KBM-7 (cell line): ENCODE results near the gene CCDC167.
A peak's percentile ranks its signal among the peaks of the same experiment; 100 is the strongest.

Experiments
- DNase-seq: peaks from one replicate; pipeline ENCODE4 v3.0.0-alpha.2; 2015
- in situ Hi-C: fragments of 300-500 bp; cut with MboI; formaldehyde crosslinking; loops from 2 replicates; pipeline ENCODE4 v1.14.3; 2020; ENCODE audit warnings: low sequenced_read_pairs, low pct_unique_long_range_greater_than_20kb, mixed read lengths

CCDC167 gene

DNA sequence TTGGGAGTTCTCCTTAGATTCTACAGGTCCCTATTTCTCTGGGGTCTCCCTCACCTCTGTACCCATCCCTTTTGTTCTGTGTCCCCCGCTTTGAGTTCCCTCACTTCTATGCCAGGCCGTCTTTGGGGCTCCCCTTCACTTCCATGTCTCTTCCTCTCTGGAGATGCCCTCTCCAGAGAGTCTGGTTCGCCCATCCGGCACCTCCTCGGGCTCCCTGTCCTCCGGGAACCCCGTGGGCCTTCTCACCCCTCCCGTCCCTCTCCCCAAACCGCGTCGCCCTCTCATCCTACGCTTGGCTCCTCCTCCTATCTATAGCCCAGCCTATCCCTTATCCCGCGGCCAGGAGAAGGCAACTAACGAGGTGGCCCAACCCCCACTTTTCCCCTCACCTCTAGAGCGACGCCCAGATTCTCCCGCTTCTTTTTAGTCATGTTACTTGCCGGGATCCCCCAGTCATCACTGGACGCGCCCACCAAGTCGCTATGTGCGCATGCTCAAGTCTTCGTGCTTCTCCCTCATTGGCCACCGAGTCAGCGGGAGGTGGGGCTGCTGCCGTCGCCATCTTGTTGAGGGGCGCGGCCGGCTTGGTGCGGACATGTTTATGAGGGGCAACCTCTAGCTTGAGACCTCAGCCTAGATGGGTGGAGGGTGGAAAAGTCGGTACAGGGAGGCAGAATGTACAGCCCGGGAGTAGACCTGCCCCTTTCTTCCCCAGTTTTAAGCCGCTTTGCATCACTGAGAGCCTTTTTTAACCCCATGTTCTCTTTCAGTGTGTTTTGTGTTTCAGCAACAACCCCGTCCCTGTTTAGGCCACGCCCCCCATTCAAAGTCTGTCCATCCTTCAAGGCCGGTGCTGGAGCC, at the start of gene CCDC167:
CCDC167 (minus strand) TSS at position 461 of the 861 bp plus-strand sequence; CDS start at position 431, 30 bp downstream.
- in situ Hi-C loops, result no loop called here
- DNase-seq, result peak; percentile 97

DNA sequence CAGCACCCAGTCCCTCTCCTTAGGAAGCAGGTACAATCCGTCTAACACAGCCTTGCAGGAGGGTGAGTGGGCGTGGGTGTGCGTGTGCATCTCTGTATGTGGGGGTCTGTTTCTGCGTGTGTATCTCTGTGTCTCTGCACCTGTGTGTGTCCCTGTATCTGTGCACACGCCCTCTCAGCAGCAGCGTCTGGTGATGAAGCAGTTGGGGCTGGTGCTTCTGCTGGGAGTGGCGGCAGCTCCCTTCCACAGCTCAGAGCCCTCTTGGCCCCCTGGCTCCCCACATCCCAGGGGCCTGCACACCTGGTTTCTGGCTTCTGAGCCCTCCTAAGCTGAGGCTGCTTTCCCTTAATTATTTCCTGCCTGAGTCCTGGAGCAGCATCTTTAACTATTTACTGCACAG, 49.5 kb upstream of the CCDC167 start:
- no peak for DNase-seq
- in situ Hi-C loops, result no loop called here

- in situ Hi-C loops, result no loop called here
- DNase-seq, result no peak
These were observed 48.5 kb upstream of the CCDC167 start for GRCh38 chr6:37548067-37548674.

DNA sequence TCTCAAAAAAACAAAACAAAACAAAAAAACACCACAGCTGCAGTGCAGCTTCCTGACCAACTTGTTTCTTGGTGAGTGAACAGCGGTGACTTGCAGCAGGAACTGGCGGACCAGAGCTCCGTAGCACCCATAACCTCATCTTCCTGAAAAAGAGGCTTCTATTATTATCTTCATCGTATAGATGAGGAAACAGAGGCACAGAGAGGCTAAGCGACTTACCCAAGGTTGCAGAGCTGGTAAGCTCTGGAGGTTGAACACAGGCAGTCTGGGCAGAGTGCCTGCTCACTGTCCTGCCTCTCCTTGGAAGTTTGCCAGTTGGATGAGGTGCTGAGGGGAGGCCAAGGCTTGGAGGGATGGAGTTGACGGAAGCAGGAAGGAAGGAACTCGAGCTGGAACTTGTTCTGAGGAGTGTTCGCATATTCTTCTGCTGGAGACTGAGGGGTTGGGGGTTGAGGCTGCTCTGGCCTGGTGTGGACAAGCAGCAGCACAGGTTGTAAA, 47.9 kb upstream of the CCDC167 start:
- no peak for DNase-seq
- in situ Hi-C loops, result no loop called here

GRCh38 chr6:37546141-37546871, 46.6 kb upstream of the CCDC167 start:
- in situ Hi-C loops, result no loop called here
- DNase-seq, result no peak

DNA sequence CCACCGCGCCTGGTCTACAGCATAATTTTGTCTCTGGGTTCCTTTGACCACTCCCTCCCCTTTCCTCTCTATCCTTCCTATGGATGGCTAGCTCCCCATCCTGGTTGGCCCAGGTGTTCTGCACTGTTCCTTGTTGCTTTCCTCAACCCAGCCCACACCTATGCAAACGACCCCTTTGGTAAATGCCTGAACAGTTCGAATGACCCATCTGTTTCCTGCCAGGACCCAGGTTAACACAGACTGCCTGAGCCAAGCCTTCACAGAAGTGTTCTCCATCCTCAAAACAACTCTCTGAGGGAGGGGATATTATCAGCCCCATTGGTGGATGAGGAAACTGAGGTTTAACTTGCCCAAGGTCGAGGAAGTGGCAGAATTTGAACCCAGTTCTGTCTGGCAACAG, 44.8 kb upstream of the CCDC167 start:
- DNase-seq, result no peak
- in situ Hi-C loops, result no loop called here

DNA sequence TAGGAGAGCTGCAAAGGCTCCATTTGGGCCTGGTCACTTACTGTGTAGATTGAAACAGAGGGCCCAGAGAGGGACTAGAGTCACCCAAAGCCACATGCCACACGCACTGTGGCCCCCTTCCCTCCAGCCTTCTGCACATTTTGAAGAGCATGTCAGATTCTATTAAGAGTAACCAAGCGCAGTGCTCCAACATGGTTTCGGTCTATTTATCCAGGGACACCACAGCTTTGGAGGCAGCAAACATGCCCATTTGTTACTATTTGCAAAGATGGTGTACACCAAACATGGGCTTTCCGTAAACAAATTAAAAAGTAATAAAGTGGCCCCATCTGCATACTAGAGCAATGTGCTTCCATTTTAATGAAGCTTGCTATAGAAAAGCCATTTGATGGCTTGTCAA, 43.7 kb upstream of the CCDC167 start:
- no peak for DNase-seq
- in situ Hi-C loops, result no loop called here

DNA sequence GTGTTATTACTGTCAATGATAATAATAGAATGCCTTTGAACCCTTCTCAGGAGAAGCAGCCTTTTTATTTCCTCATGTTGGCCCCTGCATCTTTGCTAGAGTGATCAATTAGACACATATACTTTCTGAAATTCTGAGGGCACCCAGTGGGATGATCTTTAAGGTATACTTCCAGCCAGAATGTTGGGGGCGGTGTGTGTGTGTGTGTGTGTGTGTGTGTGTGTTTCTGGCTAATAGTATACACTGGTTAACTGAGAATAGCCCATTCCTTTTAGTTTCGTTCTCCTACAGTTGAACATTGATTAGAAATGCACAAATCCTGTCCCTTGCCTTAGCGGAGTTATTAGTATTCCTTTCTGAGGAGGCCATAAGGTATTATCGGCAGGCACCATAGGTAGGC, 41.7 kb upstream of the CCDC167 start:
- in situ Hi-C loops, result no loop called here
- no peak for DNase-seq

GRCh38 chr6:37540390-37540789, 40.7 kb upstream of the CCDC167 start:
- DNase-seq, result no peak
- in situ Hi-C loops, result no loop called here

DNA sequence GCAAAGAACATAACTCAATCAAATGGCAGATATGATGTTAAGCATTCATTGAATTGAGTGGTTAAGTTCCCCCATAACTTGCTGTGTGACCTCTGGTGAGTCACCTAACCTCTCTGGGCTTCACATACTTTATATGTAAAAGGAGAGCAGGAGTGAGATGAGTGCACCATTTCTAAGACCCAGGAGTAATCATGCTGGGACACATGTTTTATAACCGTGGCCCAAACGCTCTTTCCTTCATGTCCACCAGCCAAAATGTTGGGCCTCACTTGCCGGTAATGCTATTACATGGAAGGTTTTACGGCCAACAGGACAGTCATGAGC, 40.3 kb upstream of the CCDC167 start:
- no peak for DNase-seq
- in situ Hi-C loops, result no loop called here

DNA sequence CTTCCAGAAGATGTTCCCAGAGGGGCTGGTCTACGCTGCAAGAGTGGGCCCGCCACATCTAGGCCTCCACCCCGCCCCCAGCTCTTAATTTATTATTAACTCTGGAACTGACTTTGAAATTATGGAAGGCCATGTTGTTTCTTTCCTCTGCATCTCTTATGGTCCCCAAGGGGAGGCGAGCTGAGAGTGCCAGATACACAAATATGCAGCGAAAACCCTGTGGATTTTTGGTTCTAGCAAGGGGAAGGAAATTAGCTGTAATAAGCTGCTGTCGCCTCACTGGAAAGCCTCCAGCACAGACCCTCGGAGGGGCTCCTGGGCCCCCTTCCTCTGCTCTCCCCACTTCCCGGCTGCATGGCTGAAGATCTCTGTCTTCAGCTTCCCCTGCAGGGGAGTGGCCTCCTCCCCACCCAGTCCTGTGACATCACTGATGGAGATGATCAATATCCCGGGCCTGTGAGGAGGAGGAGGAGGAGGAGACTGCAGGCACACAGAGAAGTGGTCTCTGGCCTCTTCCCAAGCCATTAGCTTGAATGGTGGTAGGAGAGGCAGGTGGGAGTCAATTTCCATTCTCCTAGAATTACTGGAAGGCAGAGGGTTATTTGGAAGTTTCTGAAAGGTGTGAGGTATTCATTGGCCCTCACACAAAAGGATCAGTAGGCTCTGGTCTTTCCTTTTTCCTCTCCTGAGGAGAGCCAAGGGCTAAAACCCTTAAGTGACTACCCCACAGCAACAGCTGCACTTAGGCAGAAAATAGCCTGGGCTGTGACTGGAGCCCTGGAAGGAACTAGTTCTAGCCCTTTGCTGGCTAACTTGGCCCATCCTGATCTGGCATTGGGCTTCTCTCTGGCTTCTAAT, 39.7 kb upstream of the CCDC167 start:
- no peak for DNase-seq
- in situ Hi-C loops, result no loop called here

- peak; percentile 34 for DNase-seq
These were observed 38.4 kb upstream of the CCDC167 start for GRCh38 chr6:37538107-37538506.

DNA sequence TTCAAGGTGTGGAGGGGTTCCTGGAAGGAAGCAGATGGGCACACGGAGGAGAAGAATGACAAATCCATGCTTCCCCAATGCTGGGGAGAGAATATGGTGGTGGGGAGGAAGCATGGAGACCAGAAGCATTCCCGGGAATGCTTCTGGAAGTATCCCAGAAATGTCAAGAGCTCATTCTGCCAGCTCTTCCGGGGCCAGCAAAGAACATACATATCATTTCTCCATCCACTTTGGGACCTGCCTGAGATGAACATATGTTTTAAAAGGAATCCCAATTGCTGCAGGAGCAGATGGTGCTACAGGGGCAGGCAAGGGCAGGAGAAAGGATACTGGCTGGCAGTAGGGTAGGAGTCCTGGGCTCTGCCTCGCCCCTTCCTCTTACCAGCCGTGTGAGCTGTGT, 37.9 kb upstream of the CCDC167 start:
- no peak for DNase-seq

More at GRCh38 chr6:37538107-37538506, 38.4 kb upstream of the CCDC167 start:
- in situ Hi-C loops, result no loop called here

GRCh38 chr6:37536491-37537190, 36.9 kb upstream of the CCDC167 start:
- in situ Hi-C loops, result no loop called here
- no peak for DNase-seq

More for the DNA sequence above, 37.9 kb upstream of the CCDC167 start:
- in situ Hi-C loops, result no loop called here

GRCh38 chr6:37535759-37536490, 36.2 kb upstream of the CCDC167 start:
- no peak for DNase-seq
- in situ Hi-C loops, result no loop called here

GRCh38 chr6:37535428-37535758, 35.7 kb upstream of the CCDC167 start:
- DNase-seq, result no peak
- in situ Hi-C loops, result no loop called here

GRCh38 chr6:37534893-37535292, 35.2 kb upstream of the CCDC167 start:
- in situ Hi-C loops, result no loop called here
- DNase-seq, result no peak

DNA sequence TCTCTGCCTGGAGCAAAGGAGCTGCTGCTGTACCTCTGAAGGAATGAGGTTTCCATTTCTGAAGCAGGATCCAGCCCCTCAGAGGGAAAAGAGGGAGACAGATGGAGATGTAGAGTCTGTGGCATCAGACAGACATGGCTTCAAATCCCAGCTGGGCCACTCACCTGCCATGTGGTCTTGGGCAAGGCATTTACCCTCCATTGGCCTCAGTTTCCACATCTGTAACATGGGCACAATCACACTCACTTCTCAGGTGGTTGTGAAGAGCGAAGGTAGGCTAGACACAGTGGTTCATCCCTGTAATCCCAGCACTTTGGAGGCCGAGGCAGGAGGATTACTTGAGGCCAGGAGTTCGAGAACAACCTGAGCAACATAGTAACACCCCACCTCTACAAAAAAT, 32.4 kb upstream of the CCDC167 start:
- in situ Hi-C loops, result no loop called here
- DNase-seq, result no peak
